SKM-1 treated with dmso at 0.1 percent for 144 hours (cell line): Measurements from ENCODE around the gene GABRR3.

Experiments used
- DNase-seq: peaks from one replicate; lab custom pipeline; 2025; ENCODE audit not compliant: unreplicated experiment; lab: John Stamatoyannopoulos, UW

Gene GABRR3

DNA sequence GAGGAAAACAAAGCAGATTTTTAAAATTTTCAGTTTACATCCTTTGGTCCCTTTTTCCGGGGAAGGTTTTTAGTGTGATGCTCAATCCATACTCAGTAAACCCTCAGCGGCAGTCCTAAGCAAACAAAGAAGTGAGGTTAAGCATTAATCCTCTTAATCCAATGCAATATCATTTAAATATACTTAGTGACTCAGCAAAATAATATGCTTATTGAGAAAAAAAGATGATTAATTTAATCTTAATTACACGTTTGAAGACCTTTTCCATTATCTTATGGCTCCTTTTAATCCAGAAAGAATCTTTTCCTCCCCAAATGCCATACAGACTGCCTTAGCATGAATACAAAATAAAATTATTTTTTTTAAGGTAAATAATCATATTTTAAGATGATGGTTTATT lies at the start of gene GABRR3:
TSS of gene GABRR3 (minus strand) at position 108 of the 400 bp plus-strand sequence. CDS start 328 bp downstream, outside the sequence.
- no peak for DNase-seq

DNA sequence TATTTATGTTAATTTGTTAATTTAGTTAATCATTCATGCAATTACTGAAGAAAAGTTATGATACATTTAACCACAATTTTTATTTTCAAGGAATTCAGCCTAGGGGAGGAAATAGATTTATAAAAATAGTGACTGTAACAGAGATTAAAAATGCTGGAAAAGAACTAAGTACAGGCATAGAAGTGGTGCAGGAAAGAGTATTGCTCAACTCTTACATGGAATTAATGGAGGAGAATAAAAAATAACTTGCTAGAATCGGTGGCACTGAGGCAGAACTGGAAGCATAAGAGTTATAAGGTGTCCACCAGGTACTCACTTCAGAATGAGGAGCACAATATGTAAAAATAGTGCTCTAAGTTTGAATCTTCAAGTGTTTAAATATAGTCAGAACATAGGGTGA lies 38.4 kb upstream of the GABRR3 start:
- DNase-seq = no peak

DNA sequence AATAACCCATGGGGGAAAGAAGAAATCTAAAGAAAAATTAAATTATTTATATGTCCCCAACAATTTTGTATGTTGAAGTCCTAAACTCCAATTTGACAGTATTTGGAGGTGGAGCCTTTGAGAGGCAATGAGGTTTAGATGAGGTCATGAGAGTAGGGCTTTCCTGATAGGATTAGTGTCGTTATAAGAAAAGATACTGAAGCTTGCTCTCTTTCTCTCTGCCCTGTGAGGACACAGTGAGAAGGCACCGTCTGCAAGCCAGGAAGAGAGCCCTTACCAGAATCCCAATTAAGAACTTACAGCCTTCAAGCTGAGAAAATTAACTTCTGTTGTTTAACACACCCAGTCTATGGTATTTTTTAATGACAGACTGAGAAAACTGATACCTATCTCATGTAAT lies 35.7 kb upstream of the GABRR3 start:
- DNase-seq = no peak

DNA sequence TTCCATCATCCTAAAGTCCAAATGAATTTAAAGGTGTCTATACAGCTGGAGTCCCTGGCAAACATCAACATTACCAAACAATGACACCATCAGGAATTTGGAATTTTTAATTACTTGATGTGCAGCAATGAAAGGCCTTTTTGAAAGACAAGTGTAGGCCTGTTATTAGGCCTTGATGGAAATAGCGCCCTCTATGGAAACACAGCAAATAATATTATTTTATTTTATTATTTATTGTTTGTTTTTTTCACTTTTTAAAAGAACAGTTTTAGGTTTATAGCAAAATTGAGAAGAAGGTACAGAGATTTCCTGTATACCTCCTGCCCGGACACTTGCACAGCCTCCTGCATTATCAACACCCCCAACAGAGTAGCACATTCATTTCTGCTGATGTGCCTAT lies 33.7 kb upstream of the GABRR3 start:
- no peak for DNase-seq

DNA sequence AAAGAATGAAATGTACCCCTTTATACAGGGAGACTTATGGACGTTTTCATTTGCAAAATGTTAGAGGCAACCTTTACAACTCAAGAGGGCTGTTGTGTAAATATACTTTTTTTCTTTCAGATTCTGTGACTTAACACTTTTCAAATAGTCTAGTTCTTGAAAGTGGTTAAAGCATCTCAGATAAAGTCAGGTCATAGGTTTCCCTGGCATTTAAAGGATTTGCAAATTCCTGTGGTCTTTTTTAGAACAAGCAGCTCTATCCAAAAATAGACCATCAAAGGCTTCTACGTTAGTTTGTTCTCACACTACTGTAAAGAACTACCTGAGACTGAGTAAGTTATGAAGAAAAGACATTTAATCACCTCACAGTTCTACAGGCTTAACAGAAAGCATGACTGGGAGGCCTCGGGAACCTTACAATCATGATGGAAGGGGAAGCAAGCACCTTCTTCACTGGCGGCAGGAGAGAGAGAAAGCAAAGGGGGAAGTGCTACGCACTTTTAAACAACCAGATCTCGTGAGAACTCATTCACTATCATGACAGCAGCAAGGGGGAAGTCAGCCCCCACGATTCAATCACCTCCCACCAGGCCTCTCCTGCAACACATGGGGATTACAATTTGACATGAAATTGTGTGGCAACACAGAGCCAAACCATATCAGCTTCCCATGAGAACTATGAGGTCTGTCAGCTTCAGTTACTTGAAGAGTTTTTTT lies 23.3 kb upstream of the GABRR3 start:
- no peak for DNase-seq

DNA sequence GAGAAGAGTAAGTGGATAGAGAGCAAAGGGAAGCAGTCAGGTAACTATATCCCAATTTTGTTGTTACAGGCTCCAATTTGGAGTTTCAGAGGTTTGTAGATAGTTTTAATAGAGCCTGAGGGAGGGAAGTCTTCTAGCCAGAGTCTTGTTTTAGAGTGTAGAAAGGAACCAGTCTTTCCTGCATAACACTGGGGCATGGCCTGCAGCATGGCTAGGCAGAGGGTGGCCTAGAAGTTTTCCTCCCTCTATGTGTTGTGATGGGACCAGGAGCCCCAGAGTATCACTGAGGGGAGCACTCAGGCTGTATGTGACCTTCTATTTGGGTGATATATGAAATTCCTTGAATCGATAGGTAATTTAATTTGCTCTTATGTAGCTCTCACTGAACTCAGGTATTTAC lies 22.5 kb upstream of the GABRR3 start:
- no peak for DNase-seq

DNA sequence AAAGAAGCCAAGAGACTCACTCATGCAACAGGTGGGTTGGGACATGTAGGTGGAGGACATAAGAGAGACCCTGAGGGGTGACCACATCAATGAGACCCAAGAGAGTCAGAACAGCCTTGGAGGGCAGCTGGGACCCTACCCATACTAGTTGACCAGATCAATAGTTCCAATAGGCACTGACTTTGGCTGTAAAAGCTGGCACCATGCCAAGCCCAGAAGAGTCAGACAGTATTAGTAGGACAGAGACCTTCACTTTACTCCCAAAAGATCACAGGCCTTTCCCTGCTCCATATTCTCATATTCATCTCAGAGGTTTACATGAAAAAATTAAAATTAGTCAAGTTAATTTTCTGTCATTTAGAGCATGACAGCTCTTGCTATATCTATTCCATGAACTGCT lies 20.9 kb upstream of the GABRR3 start:
- no peak for DNase-seq

DNA sequence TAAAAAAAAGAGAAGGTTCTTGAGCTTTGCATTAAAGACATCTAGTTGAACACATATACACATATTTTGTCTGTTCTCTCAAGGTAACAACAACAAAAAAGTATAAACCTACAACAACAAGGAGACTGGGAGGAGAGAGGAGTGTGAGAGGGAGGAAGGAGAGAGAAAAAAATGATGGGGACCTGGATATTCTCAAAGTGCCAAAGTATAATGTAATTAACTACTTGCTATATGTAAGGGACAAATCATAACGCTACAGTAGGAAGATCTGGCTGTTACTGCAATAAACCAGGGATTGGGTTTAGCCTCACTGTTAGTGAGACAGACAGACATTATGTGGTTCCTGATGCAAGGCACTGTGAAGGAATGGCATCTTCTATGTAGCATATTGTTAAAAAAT lies 14.2 kb upstream of the GABRR3 start:
- DNase-seq = no peak

DNA sequence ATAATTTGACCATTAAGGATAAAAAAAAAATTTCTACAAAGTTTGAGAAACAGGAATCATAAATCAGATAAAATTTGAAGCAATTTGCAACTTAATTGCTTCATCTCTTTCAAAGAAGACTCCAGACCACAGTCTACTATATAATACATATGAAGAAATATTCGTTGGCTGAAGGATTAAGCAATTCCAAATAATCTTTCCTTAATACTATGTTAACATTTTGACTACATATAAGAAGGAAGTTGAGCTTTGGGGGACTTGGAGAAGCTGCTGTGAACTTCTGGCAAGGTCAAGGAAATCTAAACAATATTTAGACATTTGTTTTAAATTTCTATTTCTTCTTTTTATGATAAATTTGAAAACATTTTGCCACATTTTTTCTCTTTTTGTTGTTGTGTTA lies 13.5 kb upstream of the GABRR3 start:
- peak; percentile 25 for DNase-seq

DNA sequence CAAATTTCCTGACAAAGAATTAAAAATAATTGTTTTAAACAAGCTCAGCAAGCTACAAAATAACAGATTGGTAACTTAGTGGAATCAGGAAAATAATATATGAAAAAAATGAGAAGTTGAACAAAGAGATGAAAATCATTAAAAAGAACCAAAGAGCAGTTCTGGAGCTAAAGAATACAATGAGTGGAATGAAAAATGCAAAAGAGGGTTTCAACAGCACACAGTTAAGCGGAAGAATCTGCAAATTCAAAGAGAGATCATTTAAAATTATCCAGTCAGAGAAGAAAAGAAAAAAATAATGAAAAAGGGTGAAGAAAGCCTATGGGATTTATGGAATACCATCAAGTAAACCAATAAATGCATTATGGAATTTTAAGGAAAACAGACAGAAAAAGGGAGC lies 6.2 kb upstream of the GABRR3 start:
- DNase-seq = no peak

DNA sequence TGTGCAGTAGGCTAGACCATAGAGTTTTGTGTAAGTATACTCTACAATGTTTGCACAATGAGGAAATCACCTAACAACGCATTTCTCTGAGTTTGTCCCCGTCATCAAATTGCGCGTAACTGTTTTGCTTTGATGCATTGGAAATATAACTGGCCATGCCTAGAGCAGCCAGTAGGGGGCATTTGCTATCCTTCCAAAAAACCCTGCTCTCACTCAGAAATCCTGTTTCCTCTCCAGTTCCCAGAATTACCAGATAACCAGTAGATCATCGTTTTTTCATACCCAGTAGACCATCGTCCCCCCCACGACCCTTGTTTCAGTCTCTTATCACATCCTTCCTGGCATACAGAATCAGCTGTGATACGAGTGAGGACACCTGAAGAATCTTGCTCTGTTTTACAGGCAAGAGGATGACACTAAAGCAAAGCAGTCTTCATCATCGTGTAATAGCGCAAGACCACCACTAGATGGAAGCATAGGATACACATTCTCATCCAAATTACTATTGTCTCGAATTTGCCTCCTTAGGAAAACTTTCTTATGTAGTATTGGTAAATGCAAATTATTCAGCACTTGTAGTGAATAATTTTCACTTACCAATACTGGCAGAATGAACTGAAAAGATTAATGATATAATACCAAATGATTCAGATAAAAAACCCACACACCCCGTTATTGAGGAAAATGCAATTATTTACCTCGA lies 4.4 kb upstream of the GABRR3 start:
- DNase-seq = peak; percentile 86

DNA sequence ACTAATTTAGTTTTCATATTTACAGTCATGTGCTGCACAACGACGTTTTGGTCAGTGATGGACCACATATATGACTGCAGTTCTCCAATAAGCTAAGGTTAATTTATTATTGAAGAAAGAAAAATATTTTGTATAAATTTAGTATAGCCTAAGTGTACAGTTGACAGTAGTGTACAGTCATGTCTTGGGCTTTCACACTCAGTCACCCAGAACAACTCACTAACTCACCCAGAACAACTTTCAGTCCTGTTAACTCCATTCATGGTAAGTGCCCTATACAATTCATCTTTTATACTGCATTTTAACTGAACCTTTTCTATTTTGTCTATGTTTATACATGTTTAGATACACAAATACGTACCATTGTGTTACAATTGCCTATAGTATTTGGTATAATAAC lies 3.8 kb upstream of the GABRR3 start:
- DNase-seq = no peak

DNA sequence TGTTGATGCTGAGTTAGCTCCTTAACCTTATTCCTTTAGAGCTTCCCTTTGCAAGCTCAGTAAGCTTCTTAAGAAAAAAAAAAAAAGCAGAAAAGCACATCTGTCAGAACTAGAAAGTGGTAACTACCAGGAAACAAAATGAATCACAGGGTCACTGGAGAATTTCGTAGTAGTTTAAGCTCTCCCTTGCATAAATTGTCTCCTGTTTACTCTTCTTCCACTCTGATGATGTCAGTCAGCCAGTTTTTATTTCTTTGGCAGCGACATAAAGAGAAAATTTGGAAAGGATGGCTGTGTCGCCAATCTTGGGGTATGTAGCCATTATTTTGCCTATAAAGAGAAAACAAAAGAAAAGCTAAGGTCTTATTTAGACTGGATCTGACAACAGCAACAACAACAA lies 3.2 kb upstream of the GABRR3 start:
- DNase-seq = no peak

DNA sequence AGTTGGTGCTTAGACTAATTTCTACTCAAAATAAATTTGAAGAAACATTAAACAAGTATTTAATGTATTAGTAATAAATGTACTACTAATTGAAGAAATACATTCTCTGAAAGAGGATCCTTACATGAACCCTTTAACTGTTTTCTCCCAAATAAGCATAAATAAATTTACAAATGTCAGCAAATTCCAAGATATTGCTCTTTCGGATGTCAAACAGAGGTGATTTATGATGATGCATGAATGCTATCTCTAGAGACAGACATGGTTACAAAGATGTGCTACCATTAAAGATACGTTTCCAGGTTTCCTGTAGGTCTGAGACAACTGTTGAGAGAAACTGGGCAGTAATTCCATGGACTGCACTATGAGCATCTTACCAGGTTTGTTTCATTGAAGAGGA lies 629 bp downstream of the GABRR3 start:
- DNase-seq = no peak

DNA sequence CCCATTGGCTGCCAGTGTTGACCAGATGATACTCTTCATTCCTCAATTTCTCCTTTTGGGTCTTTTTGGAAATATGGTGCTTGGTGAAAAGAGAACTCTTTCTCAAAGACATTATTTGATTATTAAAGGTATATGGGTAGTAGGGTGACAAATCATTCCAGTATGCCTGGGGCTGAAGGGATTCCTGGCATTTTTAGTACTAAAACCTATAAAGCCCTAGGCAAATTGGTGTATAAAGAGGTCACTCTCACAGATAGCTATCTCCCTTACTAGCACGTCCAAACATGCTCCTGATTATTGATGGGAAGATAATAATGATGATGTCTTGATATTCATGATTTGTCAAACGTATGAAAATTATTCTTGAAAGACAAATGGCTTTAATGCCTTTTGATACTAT lies 1.1 kb downstream of the GABRR3 start:
- DNase-seq = no peak

DNA sequence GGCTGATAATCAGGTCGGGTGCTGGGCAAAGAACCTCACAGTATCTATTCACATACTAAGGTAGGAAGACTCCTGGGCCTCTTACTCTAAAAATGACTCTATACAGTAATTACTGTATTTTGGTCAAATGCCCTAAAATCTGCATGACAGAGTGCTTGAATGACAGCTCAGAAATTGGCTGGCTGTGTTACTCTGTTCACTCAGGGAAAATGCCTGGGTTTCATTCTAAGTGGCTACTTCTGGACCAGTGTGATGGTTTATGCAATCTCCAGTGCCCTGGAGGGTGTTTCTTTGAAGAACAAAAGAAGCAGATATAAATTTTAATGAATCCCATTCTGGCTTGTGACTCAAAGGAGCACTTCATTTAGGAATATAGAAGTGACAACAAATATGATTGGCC lies 2.2 kb downstream of the GABRR3 start:
- no peak for DNase-seq

DNA sequence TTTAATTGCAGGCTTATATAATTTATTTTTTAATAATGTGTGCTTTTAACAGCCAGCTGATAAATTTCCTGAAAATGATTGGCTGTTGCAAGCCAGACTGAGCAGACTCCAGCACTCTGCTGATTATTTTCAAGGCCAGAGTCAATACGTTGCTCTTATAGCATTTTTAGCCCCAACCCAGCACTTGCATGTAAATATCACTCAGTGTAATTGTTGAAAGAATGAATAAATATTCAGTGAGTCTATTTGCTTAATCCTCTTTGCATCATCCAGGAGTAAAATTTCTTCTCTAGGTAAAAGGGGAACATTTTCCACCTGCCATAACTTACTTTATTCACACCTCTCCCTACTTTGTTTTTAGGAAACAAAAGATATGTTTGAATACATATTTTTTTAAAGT lies 2.9 kb downstream of the GABRR3 start:
- DNase-seq = no peak

DNA sequence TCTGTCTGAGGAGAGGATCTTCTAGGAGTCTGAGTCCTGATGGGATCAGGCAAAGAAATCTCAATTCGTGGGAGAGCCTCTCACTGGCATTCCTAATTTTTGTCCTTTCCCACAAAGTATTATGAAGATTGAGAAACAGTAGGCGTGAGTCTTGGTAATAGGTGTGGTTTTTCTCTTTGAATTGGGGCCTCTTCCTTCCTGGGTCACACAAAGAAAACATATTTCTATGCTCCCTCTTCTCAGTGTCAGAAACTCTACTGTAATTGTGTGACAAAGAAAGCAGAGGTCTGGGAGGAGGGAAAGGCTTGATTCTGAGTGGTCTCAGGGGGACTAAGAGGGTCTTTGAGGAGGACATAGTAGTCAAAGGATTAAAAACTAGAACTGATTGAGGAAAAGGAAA lies 6.0 kb downstream of the GABRR3 start:
- no peak for DNase-seq

DNA sequence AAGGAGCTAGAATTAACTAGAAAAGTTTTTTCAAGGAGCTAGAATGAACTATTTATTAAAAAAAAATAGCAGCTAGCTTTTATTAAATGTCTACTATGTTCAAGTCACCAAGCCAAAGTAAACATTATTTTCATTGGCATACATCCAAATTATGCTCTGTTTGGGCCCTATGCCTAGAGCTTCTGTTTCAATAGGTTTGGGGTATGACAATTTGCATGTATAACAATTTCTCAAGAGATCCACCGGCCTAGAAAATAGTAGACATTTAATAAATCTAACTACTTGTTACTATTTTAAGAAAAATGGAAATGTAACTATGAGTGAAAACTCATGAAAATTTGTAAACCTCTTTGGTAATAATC lies 8.0 kb downstream of the GABRR3 start:
- no peak for DNase-seq

DNA sequence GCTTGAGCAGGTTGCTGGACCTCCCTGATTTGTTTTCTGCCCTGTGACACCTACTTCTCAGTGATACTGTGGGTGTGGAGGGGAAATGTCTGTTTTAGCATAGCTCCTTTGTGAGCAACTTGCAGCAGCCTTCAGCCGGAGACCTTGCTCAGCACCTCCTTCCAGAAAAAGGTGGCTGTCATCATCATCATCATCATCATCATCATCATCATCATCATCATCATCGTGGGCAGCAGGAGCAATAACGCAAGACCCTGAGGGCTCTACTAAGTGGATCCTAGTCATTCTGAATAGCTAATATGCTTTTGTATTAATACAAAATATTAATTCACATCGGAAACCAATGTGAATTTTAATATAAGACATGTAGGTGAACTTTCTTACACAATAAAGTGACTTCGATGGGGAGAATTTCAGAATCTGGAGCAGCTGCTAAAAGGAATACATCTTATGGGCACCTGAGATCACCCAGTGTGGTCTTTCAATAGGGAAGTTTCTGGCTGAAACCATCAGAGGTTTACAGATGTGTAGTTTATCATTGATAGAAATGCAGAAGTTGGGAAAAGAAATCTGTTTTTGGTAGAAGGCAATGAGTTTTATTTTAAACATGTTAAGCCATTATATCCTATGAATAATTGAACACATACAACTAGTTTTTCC lies 8.6 kb downstream of the GABRR3 start:
- DNase-seq = no peak

DNA sequence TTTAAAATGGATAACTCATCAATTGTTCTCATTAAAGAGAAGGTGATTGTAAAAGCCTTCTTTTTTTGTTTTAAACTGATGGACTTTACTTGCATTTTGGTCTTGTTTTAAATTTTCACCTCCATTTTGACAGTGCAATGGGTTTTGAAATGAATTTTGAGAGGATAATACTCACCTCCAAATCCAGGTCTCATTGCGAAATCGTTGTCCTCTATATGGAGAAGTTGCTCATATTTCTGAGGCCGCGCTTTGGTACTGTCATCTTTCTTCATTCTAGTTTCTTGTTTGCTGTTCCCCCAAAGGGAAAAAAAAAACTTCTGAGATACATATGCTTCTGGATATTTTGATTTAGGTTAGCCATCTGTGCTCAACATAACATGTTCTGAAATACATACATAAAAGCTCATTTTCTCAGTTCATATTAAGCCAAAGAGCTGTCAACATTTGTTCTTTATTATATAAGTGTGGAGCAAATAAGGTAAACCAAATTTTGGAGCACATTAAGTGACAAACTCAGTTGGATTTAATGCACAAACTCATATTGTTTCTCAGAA lies 9.6 kb downstream of the GABRR3 start:
- DNase-seq = no peak
